GM10266 (cell line): ENCODE data around the gene TICAM1.
"Not testable (repeated sequence)": the region's sequence is repeated elsewhere in the genome, so short reads cannot be mapped to it uniquely, and the experiment has no call there.

ENCODE experiments used
- DNase-seq: peaks from one replicate; pipeline ENCODE4 v3.0.0; 2012; ENCODE audit errors: extremely low spot score
- CTCF ChIP-seq: IDR thresholded peaks from 2 replicates; pipeline ENCODE4 v1.5.1; 2012; ENCODE audit warnings: mild to moderate bottlenecking, low read depth; ENCODE audit not compliant: control insufficient read depth, insufficient read depth; ENCODE audit errors: missing control alignments

TICAM1 gene

GRCh38 chr19:4839192-4839591 is 7.7 kb upstream of the TICAM1 start:
- no peak for TF ChIP-seq CTCF
- no peak for DNase-seq

- no peak for TF ChIP-seq CTCF
- DNase-seq: no peak
Observed at GRCh38 chr19:4832776-4833175, 1.3 kb upstream of the TICAM1 start.

GRCh38 chr19:4831979-4832340 is 448 bp upstream of the TICAM1 start:
- DNase-seq: not testable (repeated sequence)

- DNase-seq: no peak
- no peak for TF ChIP-seq CTCF
Observed at GRCh38 chr19:4830768-4831265, 695 bp downstream of the TICAM1 start.

GRCh38 chr19:4830332-4830731 is 1.2 kb downstream of the TICAM1 start:
- TF ChIP-seq CTCF: no peak
- DNase-seq: no peak

- peak; percentile 30 for TF ChIP-seq CTCF
Observed at GRCh38 chr19:4829001-4829712, 2.4 kb downstream of the TICAM1 start.

GRCh38 chr19:4823577-4823976 is 7.9 kb downstream of the TICAM1 start:
- no peak for TF ChIP-seq CTCF
- no peak for DNase-seq

More at GRCh38 chr19:4829001-4829712, 2.4 kb downstream of the TICAM1 start:
- no peak for DNase-seq

- DNase-seq: not testable (repeated sequence)
Observed at GRCh38 chr19:4822354-4822753, 9.2 kb downstream of the TICAM1 start.
